CD14-positive monocyte (primary cell): Measurements from ENCODE around the gene ZNRF2. TPM values are rescaled to one million over a fixed set of nuclear protein-coding genes. Genes with fewer than 3 reads are reported as not detected.

ENCODE experiments used
- DNase-seq, 3 donors: peaks; one replicate each; pipeline ENCODE4 v3.0.0-alpha.2; 2011 to 2022
- H2AFZ ChIP-seq: 2 replicates; pipeline ENCODE4 v1.6.0; 2012; ENCODE audit warnings: mild to moderate bottlenecking, low read depth, low read length, inconsistent platforms; ENCODE audit not compliant: insufficient read depth, poor library complexity, severe bottlenecking
- H3K27ac ChIP-seq, 2 donors: 1 replicate in 1 of 2; 2 replicates in 1 of 2; pipeline ENCODE4 v1.5.1; 2012 to 2013; ENCODE audit warnings: low read length in 2 of 2, control low read depth in 1 of 2, inconsistent platforms in 1 of 2, low read depth in 1 of 2, mild to moderate bottlenecking in 1 of 2
- H3K27me3 ChIP-seq, 2 donors: one replicate each; pipeline versions ENCODE4 v1.6.0 to v1.6.1; 2011 to 2013; ENCODE audit warnings: low read length in 2 of 2; ENCODE audit not compliant: control insufficient read depth in 2 of 2, insufficient read depth in 2 of 2
- H3K36me3 ChIP-seq, 2 donors: replicated peaks in 1 of 2; 1 replicate in 1 of 2; 2 replicates in 1 of 2; pipeline versions ENCODE4 v1.5.1 to v1.6.1; 2012 to 2013; ENCODE audit warnings: low read length in 2 of 2, control low read depth in 1 of 2, inconsistent platforms in 1 of 2, mild to moderate bottlenecking in 1 of 2; ENCODE audit not compliant: insufficient read depth in 2 of 2, control insufficient read depth in 1 of 2
- H3K4me1 ChIP-seq, 2 donors: 1 replicate in 1 of 2; 2 replicates in 1 of 2; pipeline versions ENCODE4 v1.5.1 to v1.6.1; 2012 to 2013; ENCODE audit warnings: low read length in 2 of 2, control low read depth in 1 of 2, inconsistent platforms in 1 of 2, mild to moderate bottlenecking in 1 of 2, moderate library complexity in 1 of 2; ENCODE audit not compliant: insufficient read depth in 2 of 2, control insufficient read depth in 1 of 2
- H3K4me2 ChIP-seq: replicated peaks from 2 replicates; pipeline ENCODE3; 2012; ENCODE audit warnings: low read length, moderate library complexity, mild to moderate bottlenecking; ENCODE audit not compliant: poor library complexity, severe bottlenecking; ENCODE audit errors: extremely low read depth
- H3K4me3 ChIP-seq, 3 experiments: fragments of 200-600 bp in 1 of 3; sonication (generic) in 1 of 3; replicated peaks in 1 of 3; 1 replicate in 2 of 3; 2 replicates in 1 of 3; pipeline ENCODE4 v1.5.1; 2011 to 2013; ENCODE audit warnings: low read length in 3 of 3, mild to moderate bottlenecking in 3 of 3, control low read depth in 2 of 3, low read depth in 2 of 3, inconsistent platforms in 1 of 3, moderate library complexity in 1 of 3
- H3K79me2 ChIP-seq: 2 replicates; pipeline ENCODE4 v1.6.0; 2012; ENCODE audit warnings: mild to moderate bottlenecking, control low read depth, inconsistent platforms, low read length, moderate library complexity; ENCODE audit not compliant: insufficient read depth
- H3K9ac ChIP-seq: 2 replicates; pipeline ENCODE4 v1.6.0; 2017; ENCODE audit warnings: low read length, mild to moderate bottlenecking; ENCODE audit not compliant: insufficient read depth, poor library complexity, severe bottlenecking
- H3K9me3 ChIP-seq, 2 donors: replicated peaks in 1 of 2; 1 replicate in 1 of 2; 2 replicates in 1 of 2; pipeline versions ENCODE4 v1.5.1 to v1.6.1; 2012 to 2013; ENCODE audit warnings: low read length in 2 of 2, control low read depth in 1 of 2; ENCODE audit not compliant: control insufficient read depth in 1 of 2, insufficient read depth in 1 of 2
- H4K20me1 ChIP-seq: 2 replicates; pipeline ENCODE4 v1.6.0; 2012; ENCODE audit warnings: mild to moderate bottlenecking, low read length, control low read depth, moderate library complexity; ENCODE audit not compliant: insufficient read depth
- H3K27ac Mint-ChIP-seq, 7 donors: one replicate each; pipeline ENCODE4 v1.8.0; 2020; ENCODE audit warnings: mild to moderate bottlenecking in 7 of 7, mixed read lengths in 7 of 7, moderate library complexity in 6 of 7, inconsistent platforms in 2 of 7
- H3K27me3 Mint-ChIP-seq, 3 donors: one replicate each; pipeline ENCODE4 v1.8.0; 2021 to 2022; ENCODE audit warnings: low read depth in 3 of 3, mild to moderate bottlenecking in 3 of 3, mixed read lengths in 3 of 3, moderate library complexity in 3 of 3, inconsistent platforms in 1 of 3
- H3K36me3 Mint-ChIP-seq, 2 donors: one replicate each; pipeline ENCODE4 v1.8.0; 2020; ENCODE audit warnings: mixed read lengths in 2 of 2, inconsistent platforms in 1 of 2, mild to moderate bottlenecking in 1 of 2
- H3K4me1 Mint-ChIP-seq: one replicate; pipeline ENCODE4 v1.8.0; 2020; ENCODE audit warnings: mild to moderate bottlenecking, mixed read lengths
- H3K4me3 Mint-ChIP-seq, 2 donors: one replicate each; pipeline ENCODE4 v1.8.0; 2020; ENCODE audit warnings: mild to moderate bottlenecking in 2 of 2, mixed read lengths in 2 of 2, moderate library complexity in 1 of 2
- H3K9me3 Mint-ChIP-seq, 7 donors: one replicate each; pipeline ENCODE4 v1.8.0; 2020 to 2022; ENCODE audit warnings: mixed read lengths in 7 of 7, mild to moderate bottlenecking in 6 of 7, moderate library complexity in 6 of 7, inconsistent platforms in 2 of 7
- WGBS: methylation state at CpG from one replicate; pipeline ENCODE4 v1.1.5; 2013; ENCODE audit warnings: missing lambda C conversion rate; ENCODE audit not compliant: insufficient coverage; 5-methylcytosine and 5-hydroxymethylcytosine counted together
- intact Hi-C, 2 donors: fragments of 100-400 bp; cut with micrococcal nuclease; formaldehyde crosslinking; loops; one replicate each; pipeline versions ENCODE4 v1.15.0 to v1.15.1; 2023
- polyA plus RNA-seq, 3 donors: library from polyadenylated mRNA; depleted of rRNA in 1 of 3; unstranded in 2 of 3; stranded (reverse) in 1 of 3; fragments of 300-500 nt in 2 of 3; fragments of >200 nt in 1 of 3; fragmentation: Illumina TruSeq in 2 of 3; gene quantifications; 1 replicate in 2 of 3; 2 replicates in 1 of 3; pipeline ENCODE4 v1.2.3, GENCODE V29; 2012 to 2021
- TF ChIP-seq, protein P1 (sequence below): fragments of 200-600 bp; IDR thresholded peaks from one replicate; pipeline ENCODE4 v1.8.0; 2022; ENCODE audit warnings: antibody characterized with exemption, mild to moderate bottlenecking

The ZNRF2 gene
- polyA plus RNA-seq, 3 donors = 1.9 to 9.5 (median 5.7) TPM

DNA sequence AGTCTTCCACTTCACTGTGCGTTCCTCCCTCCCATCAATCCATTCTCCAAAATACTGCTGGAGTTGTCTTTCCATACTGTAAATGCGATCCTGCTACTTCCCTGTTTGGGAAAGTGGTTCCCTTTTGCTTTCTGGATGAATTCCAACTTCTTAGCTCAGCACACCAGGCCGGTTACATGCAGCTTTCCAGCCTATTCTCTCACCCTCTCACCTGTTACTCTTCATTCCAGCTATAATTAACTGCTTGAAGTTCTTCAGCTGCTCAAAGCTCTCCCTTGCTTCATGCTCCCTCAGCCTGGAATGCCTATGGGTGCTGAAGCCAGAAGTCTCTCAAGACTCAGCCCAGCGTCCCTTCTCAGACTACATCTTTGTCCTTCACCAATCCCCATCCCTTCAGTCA, 6.0 kb upstream of the ZNRF2 start:
- H3K4me3 Mint-ChIP-seq = no peak overlapping the region
- Histone ChIP-seq H4K20me1 (peaks cover 4% of the 10 kb centered on the region), H3K4me1 (peaks cover 17 to 20% of the 10 kb centered on the region in 2 donors), H3K9me3 (no peaks in the 10 kb centered on the region), H3K36me3 (no peaks in the 10 kb centered on the region), H3K9ac (no peak overlapping the region), H3K79me2 (peaks cover 52% of the 10 kb centered on the region), H3K4me3 (no peak overlapping the region), H3K27ac (no peak overlapping the region), H3K4me2 (no peak overlapping the region), H2AFZ (no peak overlapping the region), H3K27me3 (no peaks in the 10 kb centered on the region)
- H3K27ac Mint-ChIP-seq = peak overlapping the region in 2 of 7 donors; percentile 19 to 72
- peaks cover 6 to 12% of the 10 kb centered on the region in 2 donors for H3K36me3 Mint-ChIP-seq
- peak in 2 of 3 donors; percentile 43 to 44 for DNase-seq
- H3K4me1 Mint-ChIP-seq = peaks cover 25% of the 10 kb centered on the region
- peaks cover 0 to 3% (median 0%) of the 10 kb centered on the region in 3 donors for H3K27me3 Mint-ChIP-seq
- intact Hi-C loops = loop anchor here in 1 of 2 donors (5.0 kb wide), 1 partner anchor 36 kb away; no protein-coding TSS in a partner anchor
- H3K9me3 Mint-ChIP-seq = no peaks in the 10 kb centered on the region
- TF ChIP-seq, protein P1, sequence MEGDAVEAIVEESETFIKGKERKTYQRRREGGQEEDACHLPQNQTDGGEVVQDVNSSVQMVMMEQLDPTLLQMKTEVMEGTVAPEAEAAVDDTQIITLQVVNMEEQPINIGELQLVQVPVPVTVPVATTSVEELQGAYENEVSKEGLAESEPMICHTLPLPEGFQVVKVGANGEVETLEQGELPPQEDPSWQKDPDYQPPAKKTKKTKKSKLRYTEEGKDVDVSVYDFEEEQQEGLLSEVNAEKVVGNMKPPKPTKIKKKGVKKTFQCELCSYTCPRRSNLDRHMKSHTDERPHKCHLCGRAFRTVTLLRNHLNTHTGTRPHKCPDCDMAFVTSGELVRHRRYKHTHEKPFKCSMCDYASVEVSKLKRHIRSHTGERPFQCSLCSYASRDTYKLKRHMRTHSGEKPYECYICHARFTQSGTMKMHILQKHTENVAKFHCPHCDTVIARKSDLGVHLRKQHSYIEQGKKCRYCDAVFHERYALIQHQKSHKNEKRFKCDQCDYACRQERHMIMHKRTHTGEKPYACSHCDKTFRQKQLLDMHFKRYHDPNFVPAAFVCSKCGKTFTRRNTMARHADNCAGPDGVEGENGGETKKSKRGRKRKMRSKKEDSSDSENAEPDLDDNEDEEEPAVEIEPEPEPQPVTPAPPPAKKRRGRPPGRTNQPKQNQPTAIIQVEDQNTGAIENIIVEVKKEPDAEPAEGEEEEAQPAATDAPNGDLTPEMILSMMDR = no peak
- WGBS = 67% methylated on average over 3 of the region's 4 CpGs

DNA sequence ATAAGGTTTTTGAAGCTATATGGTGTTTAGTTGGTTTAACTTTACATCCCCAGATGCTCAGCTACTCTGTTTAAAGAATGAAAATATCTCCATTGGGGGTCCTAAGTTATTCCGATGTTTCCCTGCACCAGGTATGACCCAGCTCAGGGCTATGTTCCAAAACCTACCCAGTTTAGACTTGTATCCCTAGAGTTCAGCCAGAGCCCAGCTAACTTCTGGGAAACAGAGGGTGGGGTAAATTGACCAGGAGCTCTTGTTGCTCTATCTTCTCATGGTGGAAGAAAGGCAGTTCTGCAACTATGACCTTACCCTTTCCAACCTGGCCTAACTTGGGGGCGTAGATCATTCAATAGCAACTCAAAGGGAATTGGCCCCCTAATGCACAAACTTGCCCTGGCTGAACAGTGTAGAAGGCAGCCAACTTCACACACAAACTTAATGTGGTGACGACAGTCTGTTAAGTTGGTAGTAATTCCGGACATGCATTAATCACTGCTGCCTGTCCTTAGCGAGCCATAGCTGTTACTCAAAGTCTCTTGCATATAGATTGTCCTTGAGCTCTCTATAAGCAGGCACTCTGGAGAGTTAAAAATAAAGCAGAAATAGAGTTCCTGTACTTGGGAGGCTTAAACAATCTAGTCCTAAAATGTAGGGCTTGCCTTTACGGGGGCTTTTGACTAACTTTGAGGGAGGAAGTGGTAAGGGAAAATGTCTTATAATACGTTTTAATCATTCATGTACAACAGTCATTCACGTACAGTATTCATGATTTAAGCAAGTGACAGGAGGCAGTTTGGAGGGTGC, 5.3 kb upstream of the ZNRF2 start:
- no peak overlapping the region for H2AFZ ChIP-seq
- no peak overlapping the region for H3K4me2 ChIP-seq

More for the DNA sequence above, 5.3 kb upstream of the ZNRF2 start:
- Histone ChIP-seq H3K4me1 (peaks cover 20 to 22% of the 10 kb centered on the region in 2 donors), H3K9ac (no peak overlapping the region), H3K27ac (no peak overlapping the region), H3K79me2 (peaks cover 53% of the 10 kb centered on the region), H3K4me3 (no peak overlapping the region), H3K9me3 (no peaks in the 10 kb centered on the region), H3K27me3 (no peaks in the 10 kb centered on the region), H3K36me3 (no peaks in the 10 kb centered on the region), H4K20me1 (peaks cover 7% of the 10 kb centered on the region)
- WGBS = 43% methylated on average over 2 of the region's 8 CpGs
- TF ChIP-seq, protein P1 = no peak
- H3K27me3 Mint-ChIP-seq = peaks cover 0 to 3% (median 0%) of the 10 kb centered on the region in 3 donors
- peaks cover 30% of the 10 kb centered on the region for H3K4me1 Mint-ChIP-seq
- H3K4me3 Mint-ChIP-seq = no peak overlapping the region
- peak in 2 of 3 donors; percentile 12 to 41 for DNase-seq
- peaks cover 6 to 12% of the 10 kb centered on the region in 2 donors for H3K36me3 Mint-ChIP-seq
- no peak overlapping the region for H3K27ac Mint-ChIP-seq
- H3K9me3 Mint-ChIP-seq = no peaks in the 10 kb centered on the region
- intact Hi-C loops = loop anchor here in 1 of 2 donors (5.0 kb wide), 1 partner anchor 37 kb away; no protein-coding TSS in a partner anchor
